Glomerular visceral epithelial cell (primary cell): ENCODE data around the gene TIMM23.
"Not testable (repeated sequence)": the region's sequence is repeated elsewhere in the genome, so short reads cannot be mapped to it uniquely, and the experiment has no call there.

Source experiments
- DNase-seq: peaks from one replicate; pipeline ENCODE4 v3.0.0-alpha.2; 2016; ENCODE audit errors: extremely low spot score

The TIMM23 gene

GRCh38 chr10:45997557-45997956 is 25.3 kb downstream of the TIMM23 start:
- no peak for DNase-seq

- DNase-seq = no peak
These were observed 25.9 kb downstream of the TIMM23 start for GRCh38 chr10:45997994-45998763.

- DNase-seq = not testable (repeated sequence)
These were observed 27.7 kb downstream of the TIMM23 start for GRCh38 chr10:45999955-46000354.

- no peak for DNase-seq
These were observed 28.2 kb downstream of the TIMM23 start for GRCh38 chr10:46000538-46000937.

- DNase-seq = no peak
These were observed 29.0 kb downstream of the TIMM23 start for GRCh38 chr10:46001187-46001756.

GRCh38 chr10:46002189-46002687 is 29.9 kb downstream of the TIMM23 start:
- not testable (repeated sequence) for DNase-seq

GRCh38 chr10:46002916-46003693 is 30.8 kb downstream of the TIMM23 start:
- no peak for DNase-seq

GRCh38 chr10:46004963-46005362 is 32.7 kb downstream of the TIMM23 start:
- DNase-seq = no peak

- no peak for DNase-seq
These were observed 33.1 kb downstream of the TIMM23 start for GRCh38 chr10:46005383-46005782.

GRCh38 chr10:46006219-46006618 is 33.9 kb downstream of the TIMM23 start:
- DNase-seq = peak; percentile 39

- no peak for DNase-seq
These were observed 40.5 kb downstream of the TIMM23 start for GRCh38 chr10:46012746-46013145.

GRCh38 chr10:46014206-46014605 is 41.9 kb downstream of the TIMM23 start:
- DNase-seq = peak; percentile 60

- peak; percentile 24 for DNase-seq
These were observed 42.6 kb downstream of the TIMM23 start for GRCh38 chr10:46014683-46015405.

- DNase-seq = no peak
These were observed 43.9 kb downstream of the TIMM23 start for GRCh38 chr10:46016190-46016589.

GRCh38 chr10:46016811-46017210 is 44.5 kb downstream of the TIMM23 start:
- DNase-seq = no peak

GRCh38 chr10:46017733-46018132 is 45.4 kb downstream of the TIMM23 start:
- DNase-seq = no peak

- DNase-seq = no peak
These were observed 46.3 kb downstream of the TIMM23 start for GRCh38 chr10:46018453-46019176.

- DNase-seq = peak; percentile 25
These were observed 46.9 kb downstream of the TIMM23 start for GRCh38 chr10:46019177-46019528.

GRCh38 chr10:46019569-46020343 is 47.5 kb downstream of the TIMM23 start:
- peak; percentile 40 for DNase-seq

GRCh38 chr10:46020344-46020657 is 48.0 kb downstream of the TIMM23 start:
- no peak for DNase-seq
